Measurements from ENCODE around the gene MCMBP. TPM values are rescaled to one million over a fixed set of nuclear protein-coding genes. Genes with fewer than 3 reads are reported as not detected.

Gene MCMBP
- total RNA-seq, 5 donors from 2014 or later (not counting 1 experiment from before 2014, with no cell fraction given): 32.3 to 50.2 (median 48.8) TPM

DNA sequence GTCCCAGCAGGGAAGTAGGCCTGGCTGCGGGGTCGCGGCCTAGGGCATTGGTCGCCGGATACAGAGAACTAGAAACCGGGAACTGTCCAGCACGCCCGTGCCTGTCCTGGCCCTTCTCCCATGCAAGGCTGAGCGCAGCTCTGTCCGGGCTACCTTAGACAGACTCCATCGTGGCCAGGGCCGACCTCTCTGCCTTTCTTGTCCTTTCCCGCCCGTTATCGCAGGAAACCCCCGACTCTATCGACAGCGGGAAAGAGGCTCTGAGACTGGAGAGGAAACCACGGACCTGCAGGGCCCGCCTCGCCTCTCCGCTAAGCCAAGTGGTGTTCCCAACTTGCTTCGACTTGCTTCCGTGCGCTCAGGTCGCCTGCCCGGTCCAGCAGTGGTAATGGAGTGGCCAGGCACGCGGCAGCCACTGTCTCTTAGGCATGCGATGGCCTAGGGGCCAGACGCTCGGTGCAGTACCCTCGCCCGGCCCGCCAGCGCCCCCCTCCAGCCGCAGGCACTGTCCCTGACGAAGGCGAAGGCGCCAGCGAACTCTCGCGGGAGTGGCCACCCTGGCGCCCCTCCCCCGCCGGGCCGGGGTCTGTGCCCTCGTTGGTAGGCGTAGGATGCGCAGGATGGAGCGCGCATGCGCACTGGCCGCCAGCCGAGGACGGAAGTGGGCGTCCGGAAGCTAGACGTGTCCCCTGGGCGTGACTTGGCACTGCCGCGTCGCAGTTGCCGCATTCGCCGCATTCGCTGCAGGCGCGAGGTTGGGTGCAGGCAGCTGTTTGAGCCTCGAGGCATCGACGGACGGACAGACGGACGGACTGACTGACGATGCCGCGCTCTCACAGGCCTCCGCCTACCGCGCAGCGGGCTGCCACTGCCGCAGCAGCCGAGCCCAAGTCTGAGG lies 54.4 kb downstream of the MCMBP start:
- peaks cover 0 to 2% of the 10 kb centered on the region in 2 experiments for H3K4me1 ChIP-seq (ENCODE audit: control insufficient read depth in 1 of 2, extremely low read depth in 1 of 2, insufficient read depth in 2 of 2, low read length in 2 of 2)
- WGBS (ENCODE audit: insufficient coverage): 88% methylated on average over 80 of the region's 84 CpGs
- no peak overlapping the region for H3K27ac ChIP-seq (ENCODE audit: low read length)
- no peaks in the 10 kb centered on the region for H3K27me3 ChIP-seq (replicated peaks in 1 of 2; ENCODE audit: control insufficient read depth in 2 of 2, extremely low read depth in 1 of 2, insufficient read depth in 2 of 2, low read length in 1 of 2)
- POLR2A ChIA-PET: interaction anchor here in 1 of 2 donors (0.6 kb wide), 1 partner anchor 137 kb away, joined by 3 read pairs; no protein-coding TSS in a partner anchor
- CTCF ChIA-PET: no interaction called here
- DNase-seq (peak in 18 of 35 experiments; percentile 1 to 42 (median 16)), ATAC-seq (replicated peaks in 1 of 4) (peak in 2 of 4 experiments; percentile 46 to 50)
- peaks cover 0 to 4% of the 10 kb centered on the region in 2 donors for H3K36me3 ChIP-seq (ENCODE audit: control insufficient read depth in 2 of 2, extremely low read depth in 1 of 2, insufficient read depth in 1 of 2, low read length in 1 of 2)
- Mint-ChIP-seq H3K27me3 (no peaks in the 10 kb centered on the region), H3K4me3 (no peak overlapping the region), H3K9me3 (no peaks in the 10 kb centered on the region), H3K36me3 (peaks cover 37% of the 10 kb centered on the region), H3K27ac (no peak overlapping the region), H3K4me1 (no peaks in the 10 kb centered on the region)
- H3K4me3 ChIP-seq (ENCODE audit: control insufficient read depth in 1 of 2, extremely low read depth in 1 of 2, low read length in 1 of 2): peak overlapping the region in 1 of 2 donors; percentile 23
- no peaks in the 10 kb centered on the region for H3K9me3 ChIP-seq

GRCh38 chr10:119815671-119816070 lies 57.0 kb downstream of the MCMBP start:
- no peaks in the 10 kb centered on the region for H3K9me3 ChIP-seq
- H3K27me3 Mint-ChIP-seq: no peaks in the 10 kb centered on the region
- H3K4me1 ChIP-seq (ENCODE audit: control insufficient read depth in 1 of 2, extremely low read depth in 1 of 2, insufficient read depth in 2 of 2, low read length in 2 of 2): no peaks in the 10 kb centered on the region
- H3K4me1 Mint-ChIP-seq: no peaks in the 10 kb centered on the region
- no peak overlapping the region for H3K4me3 ChIP-seq (ENCODE audit: control insufficient read depth in 1 of 2, extremely low read depth in 1 of 2, low read length in 1 of 2)
- H3K27me3 ChIP-seq (replicated peaks in 1 of 2; ENCODE audit: control insufficient read depth in 2 of 2, extremely low read depth in 1 of 2, insufficient read depth in 2 of 2, low read length in 1 of 2): no peaks in the 10 kb centered on the region
- ATAC-seq (replicated peaks in 1 of 4): no peak
- H3K9me3 Mint-ChIP-seq: no peaks in the 10 kb centered on the region
- peaks cover 31% of the 10 kb centered on the region for H3K36me3 Mint-ChIP-seq
- H3K4me3 Mint-ChIP-seq: no peak overlapping the region
- no peak overlapping the region for H3K27ac Mint-ChIP-seq
- DNase-seq: no peak
- H3K36me3 ChIP-seq (ENCODE audit: control insufficient read depth in 2 of 2, extremely low read depth in 1 of 2, insufficient read depth in 1 of 2, low read length in 1 of 2): peaks cover 0 to 4% of the 10 kb centered on the region in 2 donors
- WGBS (ENCODE audit: insufficient coverage): 79% methylated on average over 6 of the region's 7 CpGs
- POLR2A ChIA-PET: interaction anchor here in 1 of 2 donors (0.5 kb wide), 1 partner anchor 12 kb away, joined by 3 read pairs; no protein-coding TSS in a partner anchor
- CTCF ChIA-PET: interaction anchor here in 1 of 2 donors (0.6 kb wide), 1 partner anchor 69 kb away, joined by 3 read pairs; no protein-coding TSS in a partner anchor
- H3K27ac ChIP-seq (ENCODE audit: low read length): no peak overlapping the region

- Histone ChIP-seq H3K4me3 (ENCODE audit: control insufficient read depth in 1 of 2, extremely low read depth in 1 of 2, low read length in 1 of 2) (no peak overlapping the region), H3K27me3 (replicated peaks in 1 of 2; ENCODE audit: control insufficient read depth in 2 of 2, extremely low read depth in 1 of 2, insufficient read depth in 2 of 2, low read length in 1 of 2) (no peaks in the 10 kb centered on the region), H3K4me1 (ENCODE audit: control insufficient read depth in 1 of 2, extremely low read depth in 1 of 2, insufficient read depth in 2 of 2, low read length in 2 of 2) (no peaks in the 10 kb centered on the region), H3K36me3 (ENCODE audit: control insufficient read depth in 2 of 2, extremely low read depth in 1 of 2, insufficient read depth in 1 of 2, low read length in 1 of 2) (peaks cover 0 to 7% of the 10 kb centered on the region in 2 donors), H3K9me3 (no peaks in the 10 kb centered on the region), H3K27ac (ENCODE audit: low read length) (no peak overlapping the region)
- no peaks in the 10 kb centered on the region for H3K27me3 Mint-ChIP-seq
- no peak for ATAC-seq (replicated peaks in 1 of 4)
- H3K36me3 Mint-ChIP-seq: peaks cover 26% of the 10 kb centered on the region
- CTCF ChIA-PET: no interaction called here
- H3K9me3 Mint-ChIP-seq: no peaks in the 10 kb centered on the region
- no peak overlapping the region for H3K27ac Mint-ChIP-seq
- POLR2A ChIA-PET: no interaction called here
- no peak overlapping the region for H3K4me3 Mint-ChIP-seq
- peaks cover 0 to 5% (median 3%) of the 10 kb centered on the region in 3 donors for H3K4me1 Mint-ChIP-seq
- no peak for DNase-seq
Measured at GRCh38 chr10:119812684-119813083, 60.0 kb downstream of the MCMBP start.

GRCh38 chr10:119811122-119811521 lies 61.5 kb downstream of the MCMBP start:
- ATAC-seq (replicated peaks in 1 of 4) (no peak), DNase-seq (no peak)
- no peak overlapping the region for H3K27ac Mint-ChIP-seq
- no peaks in the 10 kb centered on the region for H3K27me3 Mint-ChIP-seq
- H3K4me1 ChIP-seq (ENCODE audit: control insufficient read depth in 1 of 2, extremely low read depth in 1 of 2, insufficient read depth in 2 of 2, low read length in 2 of 2): no peaks in the 10 kb centered on the region
- H3K4me3 ChIP-seq (ENCODE audit: control insufficient read depth in 1 of 2, extremely low read depth in 1 of 2, low read length in 1 of 2): no peak overlapping the region
- H3K4me1 Mint-ChIP-seq: peaks cover 0 to 5% (median 3%) of the 10 kb centered on the region in 3 donors
- no peak overlapping the region for H3K4me3 Mint-ChIP-seq
- H3K27me3 ChIP-seq (replicated peaks in 1 of 2; ENCODE audit: control insufficient read depth in 2 of 2, extremely low read depth in 1 of 2, insufficient read depth in 2 of 2, low read length in 1 of 2): no peaks in the 10 kb centered on the region
- H3K9me3 Mint-ChIP-seq: no peaks in the 10 kb centered on the region
- ChIA-PET CTCF (no interaction called here), POLR2A (no interaction called here)
- peaks cover 4 to 6% of the 10 kb centered on the region in 2 donors for H3K36me3 ChIP-seq (ENCODE audit: control insufficient read depth in 2 of 2, extremely low read depth in 1 of 2, insufficient read depth in 1 of 2, low read length in 1 of 2)
- H3K36me3 Mint-ChIP-seq: peaks cover 22% of the 10 kb centered on the region
- no peaks in the 10 kb centered on the region for H3K9me3 ChIP-seq
- no CpG with 5 or more reads among the region's 4 CpGs for WGBS (ENCODE audit: insufficient coverage)
- H3K27ac ChIP-seq (ENCODE audit: low read length): no peak overlapping the region

DNA sequence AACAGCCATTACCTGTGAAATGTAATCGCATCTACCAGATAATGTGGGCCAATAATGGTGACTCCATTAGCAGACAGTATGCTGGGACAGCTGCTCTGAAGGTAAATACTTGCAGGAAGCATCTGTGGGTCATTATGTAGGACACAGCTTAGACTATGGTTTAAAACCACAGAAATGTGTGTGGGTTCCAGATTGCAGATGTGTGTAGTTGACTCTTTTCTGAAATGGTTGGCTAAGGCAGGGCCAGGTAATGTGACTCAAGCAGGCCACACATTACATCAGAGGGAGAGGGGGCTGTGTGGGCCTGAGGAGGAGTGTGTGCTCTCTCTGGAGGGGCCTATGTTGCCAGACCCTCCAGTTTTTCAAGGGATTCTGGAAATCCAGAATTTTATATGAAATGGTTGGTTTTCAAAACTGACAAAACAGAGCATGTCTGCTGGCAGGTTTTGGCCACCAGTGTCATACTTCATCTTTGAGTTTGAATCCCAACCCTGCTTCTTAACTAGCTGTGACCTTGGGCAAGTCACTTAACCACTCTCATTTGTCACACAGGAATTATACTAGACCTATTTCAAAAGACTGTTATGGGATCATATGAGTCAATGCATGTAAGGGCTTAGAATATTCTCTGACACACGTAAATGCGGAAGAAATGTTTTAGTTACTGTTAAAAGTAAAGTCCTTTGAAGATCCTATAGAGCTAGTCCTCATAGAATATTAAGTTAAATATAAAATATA lies 64.5 kb downstream of the MCMBP start:
- peaks cover 22% of the 10 kb centered on the region for H3K36me3 Mint-ChIP-seq
- no peaks in the 10 kb centered on the region for H3K9me3 ChIP-seq
- POLR2A ChIA-PET: no interaction called here
- no peak overlapping the region for H3K27ac ChIP-seq (ENCODE audit: low read length)
- H3K4me3 Mint-ChIP-seq: no peak overlapping the region
- peak overlapping the region in 1 of 2 donors; percentile 55 for H3K27ac Mint-ChIP-seq
- CTCF ChIA-PET: no interaction called here
- H3K27me3 Mint-ChIP-seq: no peaks in the 10 kb centered on the region
- no peak overlapping the region for H3K4me3 ChIP-seq (ENCODE audit: control insufficient read depth in 1 of 2, extremely low read depth in 1 of 2, low read length in 1 of 2)
- ATAC-seq (replicated peaks in 1 of 4) (peak in 1 of 4 experiments; percentile 50), DNase-seq (no peak)
- H3K36me3 ChIP-seq (ENCODE audit: control insufficient read depth in 2 of 2, extremely low read depth in 1 of 2, insufficient read depth in 1 of 2, low read length in 1 of 2): peaks cover 11 to 13% of the 10 kb centered on the region in 2 donors
- no peaks in the 10 kb centered on the region for H3K27me3 ChIP-seq (replicated peaks in 1 of 2; ENCODE audit: control insufficient read depth in 2 of 2, extremely low read depth in 1 of 2, insufficient read depth in 2 of 2, low read length in 1 of 2)
- H3K4me1 Mint-ChIP-seq: peaks cover 0 to 5% (median 3%) of the 10 kb centered on the region in 3 donors
- WGBS (ENCODE audit: insufficient coverage): 78% methylated on average over 1 of the region's 3 CpGs
- H3K4me1 ChIP-seq (ENCODE audit: control insufficient read depth in 1 of 2, extremely low read depth in 1 of 2, insufficient read depth in 2 of 2, low read length in 2 of 2): no peaks in the 10 kb centered on the region
- no peaks in the 10 kb centered on the region for H3K9me3 Mint-ChIP-seq

DNA sequence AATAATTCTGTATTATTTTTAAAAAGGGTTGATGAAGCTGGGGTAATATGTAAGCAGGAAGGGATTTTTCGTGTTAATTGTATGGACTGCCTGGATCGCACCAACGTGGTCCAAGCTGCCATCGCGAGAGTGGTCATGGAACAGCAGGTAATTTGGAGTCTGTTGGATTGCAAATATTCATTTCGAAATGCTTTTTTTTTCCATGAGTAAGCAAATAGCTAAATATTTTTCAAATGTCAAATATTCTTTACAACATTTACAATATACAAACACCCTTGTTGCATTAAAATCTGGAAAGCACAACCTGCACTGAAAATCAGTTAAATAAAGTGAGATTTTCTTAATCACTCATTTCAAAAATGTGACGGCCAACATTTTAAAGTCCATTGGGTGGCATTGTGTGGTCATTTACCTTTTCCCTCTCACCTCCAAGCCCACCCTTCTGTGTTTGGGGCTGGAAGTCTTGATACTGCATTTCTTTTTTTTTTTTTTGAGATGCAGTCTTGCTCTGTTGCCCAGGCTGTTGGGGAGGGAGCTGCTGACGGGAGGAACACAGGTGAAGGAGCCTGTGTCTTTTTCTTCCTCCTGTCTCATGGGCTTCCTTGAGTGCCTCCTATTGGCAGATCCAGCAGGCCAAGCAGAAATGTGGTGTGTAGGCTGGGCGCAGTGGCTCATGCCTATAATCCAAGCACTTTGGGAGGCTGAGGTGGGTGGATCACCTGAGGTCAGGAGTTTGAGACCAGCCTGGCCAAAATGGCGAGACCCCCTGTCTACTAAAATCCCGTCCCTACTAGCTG lies 66.1 kb downstream of the MCMBP start:
- Mint-ChIP-seq H3K9me3 (no peaks in the 10 kb centered on the region), H3K27me3 (no peaks in the 10 kb centered on the region), H3K4me3 (no peak overlapping the region), H3K27ac (no peak overlapping the region), H3K36me3 (peaks cover 19% of the 10 kb centered on the region), H3K4me1 (peaks cover 0 to 10% (median 3%) of the 10 kb centered on the region in 3 donors)
- ChIA-PET CTCF (interaction anchor here in 1 of 2 donors (0.6 kb wide), 1 partner anchor 910 kb away, joined by 3 read pairs; no protein-coding TSS in a partner anchor), POLR2A (interaction anchor here in 1 of 2 donors (0.6 kb wide), 1 partner anchor 18 kb away, joined by 5 read pairs; no protein-coding TSS in a partner anchor)
- Histone ChIP-seq H3K27ac (ENCODE audit: low read length) (no peak overlapping the region), H3K36me3 (ENCODE audit: control insufficient read depth in 2 of 2, extremely low read depth in 1 of 2, insufficient read depth in 1 of 2, low read length in 1 of 2) (peaks cover 11 to 13% of the 10 kb centered on the region in 2 donors), H3K27me3 (replicated peaks in 1 of 2; ENCODE audit: control insufficient read depth in 2 of 2, extremely low read depth in 1 of 2, insufficient read depth in 2 of 2, low read length in 1 of 2) (no peaks in the 10 kb centered on the region), H3K4me1 (ENCODE audit: control insufficient read depth in 1 of 2, extremely low read depth in 1 of 2, insufficient read depth in 2 of 2, low read length in 2 of 2) (no peaks in the 10 kb centered on the region), H3K9me3 (no peaks in the 10 kb centered on the region), H3K4me3 (ENCODE audit: control insufficient read depth in 1 of 2, extremely low read depth in 1 of 2, low read length in 1 of 2) (no peak overlapping the region)
- ATAC-seq (replicated peaks in 1 of 4): no peak
- WGBS (ENCODE audit: insufficient coverage): 95% methylated on average over 5 of the region's 11 CpGs
- DNase-seq: no peak

Data from T-cell (primary cell).